HG03354 (cell line): ENCODE data around the gene PCGF3.
A peak's percentile ranks its signal among the peaks of the same experiment; 100 is the strongest.

Source experiments
- ATAC-seq: cut with Tn5 transposase; IDR thresholded peaks from one replicate; pipeline ENCODE4 v1.9.1; 2021; ENCODE audit warnings: mild to moderate bottlenecking; ENCODE audit not compliant: unreplicated experiment, poor library complexity, severe bottlenecking

PCGF3 gene, protein sequence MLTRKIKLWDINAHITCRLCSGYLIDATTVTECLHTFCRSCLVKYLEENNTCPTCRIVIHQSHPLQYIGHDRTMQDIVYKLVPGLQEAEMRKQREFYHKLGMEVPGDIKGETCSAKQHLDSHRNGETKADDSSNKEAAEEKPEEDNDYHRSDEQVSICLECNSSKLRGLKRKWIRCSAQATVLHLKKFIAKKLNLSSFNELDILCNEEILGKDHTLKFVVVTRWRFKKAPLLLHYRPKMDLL

DNA sequence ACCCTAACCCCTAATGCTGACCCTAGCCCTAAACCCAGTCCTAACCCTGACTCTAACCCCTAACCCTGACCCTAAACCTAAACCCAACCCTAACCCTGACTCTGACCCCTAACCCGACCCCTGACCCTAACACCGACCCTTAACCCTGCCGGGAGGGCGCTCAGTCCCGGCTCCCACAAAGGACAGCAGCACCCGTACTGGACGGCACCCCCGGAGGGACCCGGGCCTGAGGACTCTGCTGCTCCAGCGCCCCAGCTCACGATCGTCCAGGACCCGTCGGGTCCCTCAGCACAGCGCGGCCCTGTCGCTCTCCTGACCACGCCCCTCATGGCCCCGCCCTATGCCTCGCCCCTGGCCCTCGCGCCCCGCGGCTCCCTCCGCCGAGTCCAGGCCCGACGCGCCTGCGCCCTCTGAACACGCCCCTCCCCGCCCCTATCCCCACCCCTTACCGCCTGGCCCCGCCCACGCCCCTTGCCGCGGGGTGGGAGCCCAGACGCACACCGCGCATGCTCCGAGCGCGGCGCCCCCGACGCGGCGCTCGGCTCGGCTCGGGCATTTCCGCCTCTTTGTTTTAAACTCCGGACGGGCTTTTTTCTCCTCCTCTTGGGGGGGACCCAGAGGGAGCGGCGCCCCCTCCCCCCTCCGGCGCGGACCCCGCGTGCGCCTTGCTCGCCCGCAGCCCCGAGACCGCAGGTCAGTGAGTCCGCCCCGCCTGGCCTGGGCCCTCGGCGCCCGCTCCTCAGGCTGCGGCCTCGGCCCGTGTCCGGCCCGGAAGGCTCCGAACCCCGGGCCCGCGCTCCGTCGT is at the start of gene PCGF3:
PCGF3 (plus strand) TSS at position 555 of the 805 bp plus-strand sequence. CDS start 27,849 bp downstream, outside the sequence.
- ATAC-seq, result peak; percentile 96

- no peak for ATAC-seq
These were observed 48.9 kb upstream of the PCGF3 start for GRCh38 chr4:656436-657337.

- ATAC-seq, result no peak
These were observed 48.2 kb upstream of the PCGF3 start for GRCh38 chr4:657338-657833.

DNA sequence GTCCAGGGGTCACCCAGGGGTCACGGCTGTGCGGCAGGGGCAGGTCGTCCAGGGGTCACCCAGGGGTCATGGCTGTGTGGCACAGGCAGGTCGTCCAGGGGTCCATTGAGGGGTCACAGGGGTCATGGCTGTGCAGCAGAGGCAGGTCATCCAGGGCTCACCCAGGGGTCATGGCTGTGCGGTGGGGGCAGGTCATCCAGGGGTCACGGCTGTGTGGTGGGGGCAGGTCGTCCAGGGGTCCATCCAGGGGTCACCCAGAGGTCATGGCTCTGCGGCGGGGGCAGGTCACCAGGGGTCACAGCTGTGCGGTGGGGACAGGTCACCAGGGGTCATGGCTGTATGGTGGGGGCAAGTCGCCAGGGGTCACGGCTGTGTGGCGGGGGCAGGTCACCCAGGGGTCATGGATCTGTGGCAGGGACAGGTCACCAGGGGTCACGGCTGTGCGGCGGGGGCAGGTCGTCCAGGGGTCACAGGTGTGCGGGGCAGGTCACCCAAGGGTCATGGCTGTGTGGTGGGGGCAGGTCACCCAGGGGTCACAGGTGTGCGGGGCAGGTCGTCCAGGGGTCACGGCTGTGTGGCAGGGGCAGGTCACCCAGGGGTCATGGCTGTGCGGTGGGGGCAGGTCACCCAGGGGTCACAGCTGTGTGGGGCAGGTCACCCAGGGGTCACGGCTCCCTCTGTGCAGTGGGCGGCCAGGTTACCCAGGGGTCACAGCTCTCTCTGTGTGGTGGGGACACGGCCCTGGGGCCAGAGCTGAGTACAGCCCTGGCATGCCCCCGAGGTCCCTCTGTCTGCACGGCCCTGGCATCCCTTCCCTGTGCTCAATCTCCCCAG is 47.6 kb upstream of the PCGF3 start:
- no peak for ATAC-seq

GRCh38 chr4:658681-659667 is 46.7 kb upstream of the PCGF3 start:
- no peak for ATAC-seq

GRCh38 chr4:659851-660250 is 45.8 kb upstream of the PCGF3 start:
- no peak for ATAC-seq

DNA sequence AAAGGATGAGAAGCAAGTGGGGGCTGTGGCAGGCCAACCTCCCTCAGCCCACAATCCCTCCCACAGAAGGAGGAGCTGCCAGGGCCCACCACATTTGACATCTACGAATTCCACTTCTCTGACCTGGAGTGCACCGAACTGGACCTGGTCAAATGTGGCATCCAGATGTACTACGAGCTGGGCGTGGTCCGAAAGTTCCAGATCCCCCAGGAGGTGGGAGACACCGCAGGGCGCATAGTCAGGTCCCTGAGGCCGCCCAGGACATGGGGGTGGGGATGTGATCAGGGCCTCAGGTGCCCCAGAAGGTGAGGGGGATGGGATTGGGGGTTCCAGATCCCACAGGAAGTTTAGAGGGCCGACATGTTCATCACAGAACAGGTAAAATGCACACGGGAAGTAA is 45.2 kb upstream of the PCGF3 start:
- no peak for ATAC-seq

DNA sequence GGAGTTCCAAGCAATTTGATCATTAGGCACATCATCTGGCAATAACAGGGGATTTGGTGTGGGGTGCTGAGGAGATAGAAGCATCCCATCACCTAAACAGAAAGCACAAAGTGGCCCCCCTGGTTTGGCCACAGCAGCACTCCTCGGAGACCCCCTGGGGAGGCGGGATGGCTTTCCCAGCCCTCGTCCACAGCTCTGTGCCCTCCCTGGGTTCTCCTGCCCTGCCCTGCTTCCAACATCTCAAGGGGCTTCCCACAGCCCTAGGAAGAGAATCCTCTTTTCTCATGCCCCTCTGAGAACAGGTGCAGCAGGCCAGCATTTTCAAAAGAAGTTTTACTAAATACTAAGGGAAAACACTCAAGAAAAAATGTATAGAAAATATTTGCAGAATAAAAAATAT is 44.4 kb upstream of the PCGF3 start:
- no peak for ATAC-seq

GRCh38 chr4:661881-662761 is 43.5 kb upstream of the PCGF3 start:
- ATAC-seq, result no peak

GRCh38 chr4:663046-663437 is 42.6 kb upstream of the PCGF3 start:
- no peak for ATAC-seq

- ATAC-seq, result peak; percentile 74
These were observed 41.9 kb upstream of the PCGF3 start for GRCh38 chr4:663438-664428.

DNA sequence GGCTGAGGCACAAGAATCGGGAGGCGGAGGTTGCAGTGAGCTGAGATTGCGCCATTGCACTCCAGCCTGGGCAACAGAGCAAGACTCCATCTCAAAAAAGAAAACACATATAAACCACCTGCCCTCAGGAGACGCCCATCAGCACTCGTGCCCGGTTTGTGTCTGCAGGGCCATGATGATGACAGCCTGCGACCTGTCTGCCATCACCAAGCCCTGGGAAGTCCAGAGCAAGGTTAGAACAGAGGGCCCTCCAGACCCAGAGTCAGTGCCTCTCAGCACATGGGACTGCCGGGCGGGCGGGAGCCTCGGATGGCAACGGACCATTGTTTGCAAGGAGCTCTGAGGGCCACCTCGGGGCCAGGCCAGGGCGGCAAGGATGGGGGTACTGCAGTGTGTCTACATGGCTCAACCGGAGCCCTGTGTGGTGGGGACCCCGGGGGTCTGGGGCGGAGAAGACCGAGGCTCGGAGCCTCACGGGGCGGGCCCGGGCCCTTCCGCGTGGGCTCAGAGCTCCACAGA is 40.9 kb upstream of the PCGF3 start:
- ATAC-seq, result no peak

DNA sequence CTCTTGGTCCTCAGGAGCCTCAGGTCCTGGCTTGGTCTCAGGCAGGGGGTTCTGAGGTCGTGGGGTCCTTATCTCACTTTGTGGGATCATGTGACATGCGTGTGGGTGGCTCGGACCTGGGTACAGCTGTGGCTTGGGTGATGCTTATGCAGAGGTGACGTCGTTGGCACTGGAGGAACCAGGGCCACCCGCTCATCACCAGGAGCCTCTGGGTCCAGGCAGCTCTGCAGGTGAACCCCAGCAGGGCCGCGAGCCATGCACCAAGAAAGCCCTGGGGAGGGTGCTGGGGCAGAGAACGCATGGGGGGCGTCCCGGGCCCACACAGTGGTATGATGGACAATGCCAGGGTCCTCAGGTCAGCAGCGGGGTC is 40.3 kb upstream of the PCGF3 start:
- ATAC-seq, result no peak

DNA sequence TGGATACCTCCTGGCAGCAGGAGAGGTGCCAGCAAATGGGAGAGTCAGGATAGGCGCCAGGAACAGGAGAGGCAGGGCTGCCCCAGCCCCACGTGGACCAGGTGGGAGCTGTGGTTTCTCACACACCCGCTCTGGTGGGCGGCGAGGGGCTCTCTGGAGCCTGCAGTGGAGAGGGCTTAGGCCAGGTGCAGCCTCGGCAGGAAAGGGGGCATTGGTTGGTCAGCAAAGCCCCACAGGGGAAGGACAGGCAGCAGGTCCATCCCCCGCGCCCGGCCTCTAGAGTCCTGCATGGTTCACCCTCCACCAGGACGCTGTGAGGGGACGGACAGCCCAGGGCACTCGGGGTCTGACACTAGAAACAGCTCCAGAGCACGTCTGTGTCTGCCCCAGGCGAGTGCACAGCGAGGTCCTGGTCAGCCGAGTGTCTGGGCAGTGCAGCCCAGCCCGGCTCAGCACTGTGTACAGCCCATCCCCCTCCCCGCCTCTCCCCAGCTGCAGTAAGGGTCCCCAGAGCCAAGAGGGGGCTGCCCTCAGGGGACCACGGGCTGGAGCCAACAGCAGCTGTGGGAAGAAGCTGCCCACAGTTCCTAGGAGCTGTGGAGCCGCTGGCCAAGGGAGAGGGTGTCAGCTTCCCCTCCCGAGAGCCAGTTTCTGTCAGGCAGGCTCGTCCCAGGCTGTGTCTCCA is 39.7 kb upstream of the PCGF3 start:
- no peak for ATAC-seq

DNA sequence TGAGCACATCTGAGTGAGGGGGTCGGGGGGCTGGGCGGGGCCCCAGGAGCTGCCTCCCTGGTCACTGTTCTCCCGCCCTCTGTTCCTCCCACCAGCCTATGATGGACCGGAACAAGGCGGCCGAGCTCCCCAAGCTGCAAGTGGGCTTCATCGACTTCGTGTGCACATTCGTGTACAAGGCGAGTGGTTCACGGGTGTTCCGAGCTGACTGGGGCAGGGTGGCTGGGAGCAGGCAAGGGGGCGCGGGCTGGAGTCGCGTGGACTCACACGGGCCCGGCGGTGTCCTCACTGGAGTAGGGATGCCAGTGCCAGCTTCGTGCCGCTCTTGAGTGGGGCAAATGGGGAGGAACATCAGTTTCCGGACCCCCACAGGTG is 39.2 kb upstream of the PCGF3 start:
- no peak for ATAC-seq
